ENCODE results near the gene CCDC184.

Gene CCDC184

GRCh38 chr12:48179466-48179865 lies 4.0 kb upstream of the CCDC184 start:
- DNase-seq (ENCODE audit: low spot score), result no peak

DNA sequence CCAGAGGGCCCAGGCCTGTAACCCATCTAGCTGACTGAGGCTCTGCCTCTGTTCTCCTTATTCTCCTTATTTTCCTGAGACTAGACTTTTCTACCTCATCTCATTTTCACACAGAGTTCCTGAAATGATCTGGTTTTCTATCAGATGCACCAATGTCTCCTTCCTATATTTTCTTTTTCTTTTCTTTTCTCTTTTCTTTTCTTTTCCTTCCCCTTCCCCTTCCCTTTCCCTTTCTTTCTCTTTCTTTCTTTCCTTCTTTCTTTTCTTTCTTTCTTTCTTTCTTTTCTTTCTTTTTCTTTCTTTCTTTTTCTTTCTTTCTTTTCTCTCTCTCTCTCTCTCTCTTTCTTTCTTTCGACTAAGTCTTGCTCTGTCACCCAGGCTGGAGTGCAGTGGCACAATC lies 3.0 kb upstream of the CCDC184 start:
- DNase-seq (ENCODE audit: low spot score), result no peak

GRCh38 chr12:48180857-48181495 lies 2.5 kb upstream of the CCDC184 start:
- no peak for DNase-seq (ENCODE audit: low spot score)

GRCh38 chr12:48182631-48183030 lies 813 bp upstream of the CCDC184 start:
- DNase-seq (ENCODE audit: low spot score), result no peak

DNA sequence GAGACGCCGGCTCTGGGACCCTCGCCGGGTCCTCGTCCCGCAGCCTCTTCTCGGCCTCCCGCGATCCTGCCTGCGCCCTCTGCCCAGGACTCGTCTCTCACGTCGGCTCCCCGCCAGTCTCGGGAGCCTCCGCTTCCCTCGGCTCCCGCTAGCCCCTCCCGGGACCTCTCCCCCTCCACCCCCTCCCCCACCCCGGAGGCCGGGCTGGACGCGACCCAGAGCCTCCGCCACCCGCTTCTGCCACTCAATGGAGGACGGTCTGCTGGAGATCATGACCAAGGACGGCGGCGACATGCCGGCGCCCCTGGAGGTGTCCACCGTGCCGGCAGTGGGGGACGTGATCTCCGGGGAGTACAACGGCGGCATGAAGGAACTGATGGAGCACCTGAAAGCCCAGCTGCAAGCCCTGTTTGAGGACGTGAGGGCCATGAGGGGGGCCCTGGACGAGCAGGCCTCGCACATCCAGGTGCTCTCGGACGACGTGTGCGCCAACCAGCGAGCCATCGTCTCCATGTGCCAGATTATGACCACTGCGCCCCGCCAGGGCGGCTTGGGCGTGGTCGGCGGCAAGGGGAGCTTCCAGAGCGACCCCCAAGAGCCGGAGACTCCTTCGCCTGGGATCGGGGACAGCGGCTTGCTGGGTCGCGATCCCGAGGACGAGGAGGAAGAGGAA lies 568 bp downstream of the CCDC184 start:
- DNase-seq (ENCODE audit: low spot score), result peak; percentile 20

DNA sequence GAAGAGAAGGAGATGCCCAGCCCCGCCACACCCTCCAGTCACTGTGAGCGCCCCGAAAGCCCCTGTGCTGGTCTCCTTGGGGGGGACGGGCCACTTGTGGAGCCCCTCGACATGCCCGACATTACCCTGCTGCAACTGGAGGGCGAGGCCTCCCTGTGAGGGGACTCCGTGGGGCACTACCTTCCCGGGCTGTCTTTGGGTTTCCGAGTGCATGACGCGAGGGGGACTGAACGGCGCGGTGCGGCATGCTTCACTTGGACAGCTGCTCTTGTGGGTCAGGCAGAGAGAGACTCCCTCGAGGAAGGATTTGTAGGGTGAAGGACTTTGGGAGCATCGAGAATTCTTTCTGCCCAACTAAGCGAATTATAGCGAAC lies 1.1 kb downstream of the CCDC184 start:
- DNase-seq (ENCODE audit: low spot score), result no peak

- DNase-seq (ENCODE audit: low spot score), result peak; percentile 53
Measured at GRCh38 chr12:48185181-48185919, 1.9 kb downstream of the CCDC184 start.

GRCh38 chr12:48187916-48188695 lies 4.7 kb downstream of the CCDC184 start:
- DNase-seq (ENCODE audit: low spot score), result no peak

DNA sequence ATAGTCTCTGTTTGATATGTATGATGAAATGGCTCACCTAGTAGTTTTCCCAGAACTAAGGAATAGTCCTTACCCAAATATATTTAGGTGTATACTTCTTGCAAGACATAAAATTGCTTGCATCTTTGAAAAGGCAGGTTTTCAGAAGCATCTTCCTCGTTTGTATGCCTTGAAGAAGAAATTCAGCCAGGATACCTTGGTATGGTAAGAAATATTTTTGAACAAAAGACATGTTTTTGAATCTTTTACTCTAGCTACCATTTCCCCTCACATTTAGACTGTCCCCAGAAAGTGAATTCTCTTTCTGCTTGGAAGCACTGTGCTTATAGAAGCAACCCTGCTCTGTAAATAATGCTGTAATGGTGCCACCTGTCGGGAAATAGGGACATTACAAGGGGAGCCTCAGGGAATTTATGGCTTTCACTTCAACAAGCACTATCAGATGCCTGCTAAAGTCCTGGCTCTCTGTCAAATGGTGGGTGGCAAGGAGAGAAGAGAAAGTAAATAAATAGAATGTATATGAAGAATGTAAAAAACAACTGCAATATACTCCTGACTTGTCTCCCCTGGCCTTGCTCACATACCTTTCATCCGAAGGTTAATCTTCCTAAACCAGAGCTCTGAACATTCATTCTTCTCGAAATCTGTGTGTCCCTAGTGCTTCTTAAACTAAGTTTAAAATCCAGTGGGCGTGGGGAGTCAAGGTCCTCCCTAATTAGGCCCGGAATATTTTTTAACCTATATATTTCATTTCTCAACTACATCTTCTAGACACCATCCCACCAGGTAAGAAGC lies 6.1 kb downstream of the CCDC184 start:
- DNase-seq (ENCODE audit: low spot score), result peak; percentile 79

GRCh38 chr12:48191096-48191495 lies 7.7 kb downstream of the CCDC184 start:
- no peak for DNase-seq (ENCODE audit: low spot score)

- no peak for DNase-seq (ENCODE audit: low spot score)
Measured at GRCh38 chr12:48192861-48193260, 9.4 kb downstream of the CCDC184 start.

DNA sequence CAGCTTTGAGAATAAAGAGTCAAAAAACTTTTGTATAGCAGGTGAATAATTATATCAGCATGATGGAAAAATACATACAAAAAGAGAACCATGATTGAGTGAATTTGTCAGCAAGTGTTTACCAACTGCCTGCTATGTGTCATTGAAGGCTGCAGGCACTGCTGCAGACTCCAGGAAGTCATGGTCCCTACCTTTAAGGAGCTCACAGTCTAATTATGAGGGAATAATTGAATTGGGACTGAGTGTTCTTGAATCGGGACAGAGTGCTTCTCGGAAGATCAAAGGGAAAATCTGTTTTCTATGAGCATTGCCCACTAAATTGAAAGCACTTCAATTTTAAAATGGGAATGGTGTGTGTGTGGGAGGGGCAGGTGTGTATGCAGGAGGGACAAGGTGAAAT lies 10.2 kb downstream of the CCDC184 start:
- DNase-seq (ENCODE audit: low spot score), result peak; percentile 85

DNA sequence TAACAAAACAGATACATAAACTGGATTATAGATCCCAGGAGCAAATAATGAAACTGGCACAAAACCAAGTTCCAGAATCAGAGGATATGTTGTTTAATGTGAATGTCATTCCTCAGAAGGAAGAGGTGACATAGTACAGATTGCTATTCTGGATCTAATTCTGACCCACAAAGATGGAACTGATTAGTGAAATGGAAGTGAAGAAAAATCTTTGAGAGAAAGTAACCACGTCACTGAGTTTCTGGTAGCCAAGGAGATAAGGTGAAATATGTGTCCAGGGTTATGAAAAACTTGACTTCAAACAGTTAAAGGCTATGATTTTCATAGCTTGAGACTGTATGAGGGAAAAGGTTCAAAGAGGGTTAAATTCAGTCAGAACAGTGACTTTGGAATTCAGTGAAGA lies 11.4 kb downstream of the CCDC184 start:
- DNase-seq (ENCODE audit: low spot score), result peak; percentile 82

- DNase-seq (ENCODE audit: low spot score), result peak; percentile 47
Measured at GRCh38 chr12:48197549-48197970, 14.1 kb downstream of the CCDC184 start.

DNA sequence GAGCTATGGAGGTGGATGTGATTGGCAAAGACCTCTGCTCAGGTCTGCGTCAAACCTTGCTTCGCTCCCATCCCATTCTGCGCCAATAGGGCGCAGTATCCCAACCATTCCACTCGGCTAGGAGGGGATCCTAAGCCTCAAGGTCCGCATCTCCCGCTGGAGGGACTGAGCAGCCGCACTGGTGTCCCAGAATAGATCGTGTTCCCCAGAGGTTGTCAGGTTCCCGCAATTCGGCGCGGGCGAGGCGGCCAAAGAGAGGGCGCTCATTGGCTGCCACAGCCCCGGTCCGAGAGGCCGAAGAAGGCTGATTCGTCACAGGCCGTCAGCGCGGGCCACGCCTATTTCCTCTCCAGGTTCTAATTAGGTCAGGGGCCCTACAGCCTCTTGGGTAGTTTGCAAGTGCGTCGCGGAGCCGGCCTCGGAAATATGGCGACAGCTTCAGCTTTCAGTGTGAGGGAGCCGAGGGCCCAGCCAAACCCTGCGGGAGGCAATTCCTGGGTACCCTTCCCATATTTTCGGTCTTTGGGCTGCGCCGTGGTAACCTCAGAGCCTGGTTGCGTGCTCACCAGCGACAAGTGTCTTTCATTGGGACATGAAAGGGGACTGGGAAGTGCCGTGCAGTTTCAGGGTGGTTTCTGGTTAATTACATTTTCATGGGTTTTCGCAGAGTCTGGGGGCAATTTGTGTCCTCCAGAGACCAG lies 14.7 kb downstream of the CCDC184 start:
- peak; percentile 98 for DNase-seq (ENCODE audit: low spot score)

DNA sequence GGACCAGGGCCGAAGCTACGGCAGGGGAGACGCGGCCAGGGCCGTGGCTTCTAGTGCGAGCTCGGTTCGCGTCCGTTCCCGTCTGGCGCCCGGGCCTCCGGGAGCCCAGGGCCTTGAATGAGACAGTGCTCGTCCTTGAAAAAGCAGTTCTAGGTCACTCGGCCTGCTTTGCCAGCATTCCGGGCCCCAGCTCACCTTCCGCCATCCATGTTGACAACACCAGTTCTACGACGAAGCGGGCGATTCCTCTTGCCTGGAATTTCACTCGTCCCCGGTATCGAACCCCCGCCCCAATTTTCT lies 15.2 kb downstream of the CCDC184 start:
- no peak for DNase-seq (ENCODE audit: low spot score)

- DNase-seq (ENCODE audit: low spot score), result no peak
Measured at GRCh38 chr12:48198985-48199384, 15.5 kb downstream of the CCDC184 start.

GRCh38 chr12:48199774-48200221 lies 16.4 kb downstream of the CCDC184 start:
- DNase-seq (ENCODE audit: low spot score), result no peak

DNA sequence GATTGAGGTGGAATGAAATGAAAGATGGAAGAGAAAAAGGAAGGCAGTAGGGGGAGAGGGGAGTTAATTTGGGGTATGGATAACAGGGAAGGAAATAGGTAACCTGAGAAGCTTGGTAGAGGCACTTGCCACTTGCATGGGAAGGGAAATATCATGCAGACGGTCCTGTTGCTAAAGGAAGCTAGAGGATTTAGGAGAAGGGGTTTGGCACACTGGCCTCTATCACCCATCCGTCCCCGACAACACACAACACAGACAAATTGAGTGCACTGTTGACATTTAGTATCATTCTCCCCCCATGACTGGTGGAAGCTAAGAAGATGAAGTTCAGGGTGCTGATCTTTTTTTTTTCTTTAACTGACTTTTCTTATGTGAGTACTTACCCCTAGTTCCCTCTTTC lies 17.6 kb downstream of the CCDC184 start:
- DNase-seq (ENCODE audit: low spot score), result no peak

DNA sequence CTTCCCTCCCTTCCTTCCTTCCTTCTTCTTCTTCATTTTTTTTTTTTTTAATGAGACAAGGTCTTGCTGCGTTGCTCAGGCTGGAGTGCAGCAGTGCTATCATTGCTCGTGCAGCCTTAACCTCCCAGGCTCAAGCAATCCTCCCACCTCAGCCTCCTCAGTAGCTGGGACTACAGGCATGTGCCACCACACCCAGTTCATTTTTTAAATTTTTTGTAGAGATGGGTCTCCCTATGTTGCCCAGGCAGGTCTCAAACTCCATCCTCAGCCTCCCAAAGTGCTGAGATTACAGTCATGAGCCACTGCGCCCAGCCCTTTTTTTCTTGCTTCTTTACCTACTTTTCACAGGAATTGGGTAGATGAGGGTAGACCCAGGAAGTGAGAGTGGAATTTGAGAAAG lies 18.1 kb downstream of the CCDC184 start:
- DNase-seq (ENCODE audit: low spot score), result no peak

DNA sequence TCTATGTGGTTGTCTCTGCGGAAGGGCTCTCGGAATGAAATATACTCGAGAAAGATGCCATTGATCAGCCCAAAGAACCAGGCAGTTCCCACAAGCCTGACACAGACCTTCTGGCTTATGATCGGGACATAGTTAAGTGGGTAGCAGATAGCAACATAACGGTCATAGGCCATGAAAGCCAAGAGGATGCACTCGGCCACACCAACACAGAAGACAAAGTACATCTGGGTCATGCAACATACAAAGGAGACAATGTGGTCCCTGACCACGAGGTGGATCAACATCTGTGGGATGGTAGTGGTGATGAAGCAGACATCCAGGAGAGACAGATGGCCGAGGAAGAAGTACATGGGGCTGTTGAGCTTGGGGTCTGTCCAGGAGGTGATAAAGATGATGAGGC lies 19.3 kb downstream of the CCDC184 start:
- no peak for DNase-seq (ENCODE audit: low spot score)
